ENCODE results near the gene CEP68. TPM values are rescaled to one million over a fixed set of nuclear protein-coding genes. Genes with fewer than 3 reads are reported as not detected.
"Not testable (repeated sequence)": the region's sequence is repeated elsewhere in the genome, so short reads cannot be mapped to it uniquely, and the experiment has no call there.

CEP68 gene
- total RNA-seq, 4 donors from 2014 or later: 19.8 to 34.1 (median 27.5) TPM

- no peak overlapping the region for H3K4me3 ChIP-seq (replicated peaks in 1 of 3)
- intact Hi-C loops (cut with DNase I): no loop called here
- H3K27me3 ChIP-seq: no peaks in the 10 kb centered on the region
- no peaks in the 10 kb centered on the region for H3K36me3 ChIP-seq
- no peaks in the 10 kb centered on the region for H3K9me3 ChIP-seq
- H3K27ac ChIP-seq: no peak overlapping the region
- H3K4me1 ChIP-seq: peaks cover 50 to 68% of the 10 kb centered on the region in 2 donors
- no peak for DNase-seq
- TF ChIP-seq CTCF (IDR thresholded peaks at IDR 0.05) (no peak), POLR2A (IDR thresholded peaks at IDR 0.05) (no peak)
Observed at GRCh38 chr2:65116645-65117044, 60.4 kb downstream of the CEP68 start.

- intact Hi-C loops (cut with DNase I): no loop called here
- no peaks in the 10 kb centered on the region for H3K36me3 ChIP-seq
- H3K4me3 ChIP-seq (replicated peaks in 1 of 3): no peak overlapping the region
- H3K9me3 ChIP-seq: no peaks in the 10 kb centered on the region
- DNase-seq: no peak
- no peaks in the 10 kb centered on the region for H3K27me3 ChIP-seq
- 79 to 82% methylated on average over 5 of the region's 5 CpGs for WGBS, 2 donors
- H3K27ac ChIP-seq: peak overlapping the region in 1 of 3 donors; percentile 42
- no peak for TF ChIP-seq POLR2A (IDR thresholded peaks at IDR 0.05)
- no peak for TF ChIP-seq CTCF (IDR thresholded peaks at IDR 0.05)
- peaks cover 43 to 58% of the 10 kb centered on the region in 2 donors for H3K4me1 ChIP-seq
Observed at GRCh38 chr2:65120990-65121693, 64.9 kb downstream of the CEP68 start.

GRCh38 chr2:65122313-65122712 lies 66.1 kb downstream of the CEP68 start:
- peaks cover 43 to 60% of the 10 kb centered on the region in 2 donors for H3K4me1 ChIP-seq
- H3K27me3 ChIP-seq: no peaks in the 10 kb centered on the region
- WGBS, 2 donors: 88 to 93% methylated on average over 7 of the region's 7 CpGs
- intact Hi-C loops (cut with DNase I): no loop called here
- no peaks in the 10 kb centered on the region for H3K36me3 ChIP-seq
- H3K9me3 ChIP-seq: no peaks in the 10 kb centered on the region
- no peak overlapping the region for H3K27ac ChIP-seq
- TF ChIP-seq CTCF (IDR thresholded peaks at IDR 0.05) (no peak), POLR2A (IDR thresholded peaks at IDR 0.05) (no peak)
- no peak overlapping the region for H3K4me3 ChIP-seq (replicated peaks in 1 of 3)
- no peak for DNase-seq

GRCh38 chr2:65125457-65125856 lies 69.2 kb downstream of the CEP68 start:
- Histone ChIP-seq H3K27ac (peak overlapping the region in 2 of 3 donors; percentile 41 to 48), H3K4me1 (peaks cover 27 to 44% of the 10 kb centered on the region in 2 donors)
- H3K9me3 ChIP-seq; H3K36me3 ChIP-seq; H3K4me3 ChIP-seq (replicated peaks in 1 of 3); H3K27me3 ChIP-seq; intact Hi-C loops (cut with DNase I): not testable (repeated sequence)
- 71 to 82% methylated on average over 7 of the region's 7 CpGs for WGBS, 2 donors
- peak in 1 of 2 donors; percentile 22 for DNase-seq

- 8 to 12% methylated on average over 8 of the region's 8 CpGs for WGBS, 2 donors
- no peaks in the 10 kb centered on the region for H3K27me3 ChIP-seq
- DNase-seq: peak; percentile 19 to 31
- H3K9me3 ChIP-seq: no peaks in the 10 kb centered on the region
- intact Hi-C loops (cut with DNase I): no loop called here
- H3K27ac ChIP-seq: peak overlapping the region; percentile 94 to 99 (median 98)
- peaks cover 18 to 36% of the 10 kb centered on the region in 2 donors for H3K4me1 ChIP-seq
- H3K4me3 ChIP-seq (replicated peaks in 1 of 3): peak overlapping the region; percentile 88 to 95 (median 93)
- no peak for TF ChIP-seq CTCF (IDR thresholded peaks at IDR 0.05)
- peak in 1 of 2 donors; percentile 17 for TF ChIP-seq POLR2A (IDR thresholded peaks at IDR 0.05)
- H3K36me3 ChIP-seq: no peaks in the 10 kb centered on the region
Observed at GRCh38 chr2:65128297-65129190, 72.3 kb downstream of the CEP68 start.
